SK-N-SH (cell line): ENCODE results near the gene SHE.

ENCODE experiments used
- EP300 ChIP-seq, 2 experiments: IDR thresholded peaks; 2 replicates each; pipeline versions ENCODE4 v1.4.0 to v1.6.1; 2012; ENCODE audit warnings: borderline replicate concordance in 1 of 2, low read depth in 1 of 2, low read length in 1 of 2
- EZH2phosphoT487 ChIP-seq: fragments of 200-600 bp; sonication (generic); IDR thresholded peaks from 2 replicates; pipeline ENCODE4 v1.6.1; 2017; ENCODE audit warnings: low read depth, mixed run types, mild to moderate bottlenecking, antibody characterized with exemption, moderate library complexity, borderline replicate concordance
- NRF1 ChIP-seq: IDR thresholded peaks from 2 replicates; pipeline ENCODE4 v1.6.1; 2012; ENCODE audit warnings: low read depth, mild to moderate bottlenecking, low read length
- SIN3A ChIP-seq: IDR thresholded peaks from 2 replicates; pipeline ENCODE4 v1.6.1; 2012; ENCODE audit warnings: low read depth, mild to moderate bottlenecking, low read length, moderate library complexity, borderline replicate concordance
- TCF12 ChIP-seq: IDR thresholded peaks from 2 replicates; pipeline ENCODE4 v1.4.0; 2012
- TF ChIP-seq, protein P1 (sequence below): fragments of 200-600 bp; sonication (generic); IDR thresholded peaks from 2 replicates; pipeline ENCODE4 v1.6.1; 2017; ENCODE audit warnings: antibody characterized with exemption, mild to moderate bottlenecking, moderate library complexity
- TF ChIP-seq, protein P2 (sequence below): IDR thresholded peaks from 2 replicates; pipeline ENCODE4 v1.4.0; 2012; ENCODE audit warnings: low read depth, borderline replicate concordance
- TF ChIP-seq, protein P3 (sequence below): IDR thresholded peaks from 2 replicates; pipeline ENCODE4 v1.4.0; 2012; ENCODE audit warnings: low read depth
- TF ChIP-seq, protein P4 (sequence below): IDR thresholded peaks from 2 replicates; pipeline ENCODE4; 2012
- TF ChIP-seq, protein P5 (sequence below): fragments of 150-350 bp; IDR thresholded peaks from 2 replicates; pipeline ENCODE4 v1.6.1; 2016; ENCODE audit warnings: mild to moderate bottlenecking, low read depth, low read length

DNA sequence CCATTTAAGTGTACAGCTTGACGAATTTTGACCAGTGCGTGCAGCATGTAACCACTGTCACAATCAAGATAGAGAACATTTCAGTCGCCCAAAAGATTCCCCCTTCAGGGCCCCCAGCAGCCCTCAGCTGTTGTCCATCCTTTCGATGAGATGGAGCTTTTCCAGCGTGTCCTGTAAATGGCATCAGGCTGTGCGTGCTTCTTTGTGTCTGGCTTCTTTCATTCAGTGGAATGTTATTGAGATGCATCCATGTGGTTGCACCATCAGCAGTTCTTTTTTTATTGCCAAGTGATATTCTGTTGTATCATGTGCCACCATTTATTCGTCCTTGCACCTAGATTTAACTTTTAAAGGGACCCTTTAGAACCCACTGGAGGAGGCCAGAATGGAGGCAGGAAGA is 34.4 kb upstream of the SHE start:
- TF ChIP-seq, protein P1, sequence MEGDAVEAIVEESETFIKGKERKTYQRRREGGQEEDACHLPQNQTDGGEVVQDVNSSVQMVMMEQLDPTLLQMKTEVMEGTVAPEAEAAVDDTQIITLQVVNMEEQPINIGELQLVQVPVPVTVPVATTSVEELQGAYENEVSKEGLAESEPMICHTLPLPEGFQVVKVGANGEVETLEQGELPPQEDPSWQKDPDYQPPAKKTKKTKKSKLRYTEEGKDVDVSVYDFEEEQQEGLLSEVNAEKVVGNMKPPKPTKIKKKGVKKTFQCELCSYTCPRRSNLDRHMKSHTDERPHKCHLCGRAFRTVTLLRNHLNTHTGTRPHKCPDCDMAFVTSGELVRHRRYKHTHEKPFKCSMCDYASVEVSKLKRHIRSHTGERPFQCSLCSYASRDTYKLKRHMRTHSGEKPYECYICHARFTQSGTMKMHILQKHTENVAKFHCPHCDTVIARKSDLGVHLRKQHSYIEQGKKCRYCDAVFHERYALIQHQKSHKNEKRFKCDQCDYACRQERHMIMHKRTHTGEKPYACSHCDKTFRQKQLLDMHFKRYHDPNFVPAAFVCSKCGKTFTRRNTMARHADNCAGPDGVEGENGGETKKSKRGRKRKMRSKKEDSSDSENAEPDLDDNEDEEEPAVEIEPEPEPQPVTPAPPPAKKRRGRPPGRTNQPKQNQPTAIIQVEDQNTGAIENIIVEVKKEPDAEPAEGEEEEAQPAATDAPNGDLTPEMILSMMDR, result no peak
- TF ChIP-seq EZH2phosphoT487 (no peak), NRF1 (no peak), TCF12 (no peak), EP300 (IDR thresholded peaks at IDR 0.05; ENCODE audit: borderline replicate concordance in 1 of 2, low read depth in 1 of 2, low read length in 1 of 2) (no peak), SIN3A (no peak)
- TF ChIP-seq, protein P2, sequence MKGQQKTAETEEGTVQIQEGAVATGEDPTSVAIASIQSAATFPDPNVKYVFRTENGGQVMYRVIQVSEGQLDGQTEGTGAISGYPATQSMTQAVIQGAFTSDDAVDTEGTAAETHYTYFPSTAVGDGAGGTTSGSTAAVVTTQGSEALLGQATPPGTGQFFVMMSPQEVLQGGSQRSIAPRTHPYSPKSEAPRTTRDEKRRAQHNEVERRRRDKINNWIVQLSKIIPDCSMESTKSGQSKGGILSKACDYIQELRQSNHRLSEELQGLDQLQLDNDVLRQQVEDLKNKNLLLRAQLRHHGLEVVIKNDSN, result no peak
- TF ChIP-seq, protein P3, sequence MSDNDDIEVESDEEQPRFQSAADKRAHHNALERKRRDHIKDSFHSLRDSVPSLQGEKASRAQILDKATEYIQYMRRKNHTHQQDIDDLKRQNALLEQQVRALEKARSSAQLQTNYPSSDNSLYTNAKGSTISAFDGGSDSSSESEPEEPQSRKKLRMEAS, result no peak
- TF ChIP-seq, protein P4, sequence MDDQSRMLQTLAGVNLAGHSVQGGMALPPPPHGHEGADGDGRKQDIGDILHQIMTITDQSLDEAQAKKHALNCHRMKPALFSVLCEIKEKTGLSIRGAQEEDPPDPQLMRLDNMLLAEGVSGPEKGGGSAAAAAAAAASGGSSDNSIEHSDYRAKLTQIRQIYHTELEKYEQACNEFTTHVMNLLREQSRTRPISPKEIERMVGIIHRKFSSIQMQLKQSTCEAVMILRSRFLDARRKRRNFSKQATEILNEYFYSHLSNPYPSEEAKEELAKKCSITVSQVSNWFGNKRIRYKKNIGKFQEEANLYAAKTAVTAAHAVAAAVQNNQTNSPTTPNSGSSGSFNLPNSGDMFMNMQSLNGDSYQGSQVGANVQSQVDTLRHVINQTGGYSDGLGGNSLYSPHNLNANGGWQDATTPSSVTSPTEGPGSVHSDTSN, result no peak
- TF ChIP-seq, protein P5, sequence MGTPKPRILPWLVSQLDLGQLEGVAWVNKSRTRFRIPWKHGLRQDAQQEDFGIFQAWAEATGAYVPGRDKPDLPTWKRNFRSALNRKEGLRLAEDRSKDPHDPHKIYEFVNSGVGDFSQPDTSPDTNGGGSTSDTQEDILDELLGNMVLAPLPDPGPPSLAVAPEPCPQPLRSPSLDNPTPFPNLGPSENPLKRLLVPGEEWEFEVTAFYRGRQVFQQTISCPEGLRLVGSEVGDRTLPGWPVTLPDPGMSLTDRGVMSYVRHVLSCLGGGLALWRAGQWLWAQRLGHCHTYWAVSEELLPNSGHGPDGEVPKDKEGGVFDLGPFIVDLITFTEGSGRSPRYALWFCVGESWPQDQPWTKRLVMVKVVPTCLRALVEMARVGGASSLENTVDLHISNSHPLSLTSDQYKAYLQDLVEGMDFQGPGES, result no peak
